Vagina (tissue), 2 donors: Measurements from ENCODE around the gene RALGDS.
"Not testable (repeated sequence)": the region's sequence is repeated elsewhere in the genome, so short reads cannot be mapped to it uniquely, and the experiment has no call there.

Source experiments
- POLR2A ChIP-seq, 2 donors: fragments of 450-650 bp; IDR thresholded peaks; one replicate each; pipeline ENCODE4 v1.6.1; 2017; ENCODE audit warnings: antibody characterized with exemption in 2 of 2, mild to moderate bottlenecking in 2 of 2, moderate library complexity in 2 of 2
- POLR2AphosphoS5 ChIP-seq, 2 donors: sonication (generic); formaldehyde crosslinking; IDR thresholded peaks; one replicate each; pipeline ENCODE4 v1.9.0; 2017; ENCODE audit warnings: antibody characterized with exemption in 2 of 2, mild to moderate bottlenecking in 2 of 2, low read depth in 1 of 2; ENCODE audit not compliant: insufficient read depth in 1 of 2
- TF ChIP-seq, protein P1 (sequence below), 3 experiments: fragments of 450-650 bp in 2 of 3; fragments of 200-600 bp in 1 of 3; sonication (generic) in 1 of 3; IDR thresholded peaks; one replicate each; pipeline ENCODE4 v1.5.1; 2017 to 2019; ENCODE audit warnings: antibody characterized with exemption in 3 of 3, mild to moderate bottlenecking in 2 of 3, moderate library complexity in 2 of 3

GRCh38 chr9:133068431-133068830 lies 52.6 kb downstream of the RALGDS start:
- TF ChIP-seq, protein P1, sequence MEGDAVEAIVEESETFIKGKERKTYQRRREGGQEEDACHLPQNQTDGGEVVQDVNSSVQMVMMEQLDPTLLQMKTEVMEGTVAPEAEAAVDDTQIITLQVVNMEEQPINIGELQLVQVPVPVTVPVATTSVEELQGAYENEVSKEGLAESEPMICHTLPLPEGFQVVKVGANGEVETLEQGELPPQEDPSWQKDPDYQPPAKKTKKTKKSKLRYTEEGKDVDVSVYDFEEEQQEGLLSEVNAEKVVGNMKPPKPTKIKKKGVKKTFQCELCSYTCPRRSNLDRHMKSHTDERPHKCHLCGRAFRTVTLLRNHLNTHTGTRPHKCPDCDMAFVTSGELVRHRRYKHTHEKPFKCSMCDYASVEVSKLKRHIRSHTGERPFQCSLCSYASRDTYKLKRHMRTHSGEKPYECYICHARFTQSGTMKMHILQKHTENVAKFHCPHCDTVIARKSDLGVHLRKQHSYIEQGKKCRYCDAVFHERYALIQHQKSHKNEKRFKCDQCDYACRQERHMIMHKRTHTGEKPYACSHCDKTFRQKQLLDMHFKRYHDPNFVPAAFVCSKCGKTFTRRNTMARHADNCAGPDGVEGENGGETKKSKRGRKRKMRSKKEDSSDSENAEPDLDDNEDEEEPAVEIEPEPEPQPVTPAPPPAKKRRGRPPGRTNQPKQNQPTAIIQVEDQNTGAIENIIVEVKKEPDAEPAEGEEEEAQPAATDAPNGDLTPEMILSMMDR (IDR thresholded peaks at IDR 0.05) = not testable (repeated sequence)
- TF ChIP-seq POLR2A (IDR thresholded peaks at IDR 0.05); POLR2AphosphoS5 (IDR thresholded peaks at IDR 0.05; ENCODE audit: insufficient read depth in 1 of 2, low read depth in 1 of 2): not testable (repeated sequence)
